Measurements from ENCODE around the gene BEND6. TPM values are rescaled to one million over a fixed set of nuclear protein-coding genes. Genes with fewer than 3 reads are reported as not detected.

Gene BEND6
- total RNA-seq, 1 donor from 2014 or later: 1.2 TPM

GRCh38 chr6:57069920-57070331 is 115.0 kb downstream of the BEND6 start:
- Mint-ChIP-seq H3K4me1 (ENCODE audit: low read depth, unreplicated experiment) (no peaks in the 10 kb centered on the region), H3K36me3 (ENCODE audit: unreplicated experiment) (no peaks in the 10 kb centered on the region), H3K27me3 (ENCODE audit: unreplicated experiment) (no peaks in the 10 kb centered on the region), H3K27ac (ENCODE audit: unreplicated experiment) (no peak overlapping the region), H3K9me3 (ENCODE audit: unreplicated experiment) (no peaks in the 10 kb centered on the region), H3K4me3 (ENCODE audit: unreplicated experiment) (no peak overlapping the region)
- no peak for DNase-seq
- TF ChIP-seq CTCF (IDR thresholded peaks at IDR 0.05; ENCODE audit: partially characterized antibody, unreplicated experiment): no peak

GRCh38 chr6:57072108-57072507 is 117.2 kb downstream of the BEND6 start:
- no peaks in the 10 kb centered on the region for H3K9me3 Mint-ChIP-seq (ENCODE audit: unreplicated experiment)
- H3K4me1 Mint-ChIP-seq (ENCODE audit: low read depth, unreplicated experiment): no peaks in the 10 kb centered on the region
- no peaks in the 10 kb centered on the region for H3K36me3 Mint-ChIP-seq (ENCODE audit: unreplicated experiment)
- H3K27me3 Mint-ChIP-seq (ENCODE audit: unreplicated experiment): no peaks in the 10 kb centered on the region
- no peak for TF ChIP-seq CTCF (IDR thresholded peaks at IDR 0.05; ENCODE audit: partially characterized antibody, unreplicated experiment)
- no peak overlapping the region for H3K27ac Mint-ChIP-seq (ENCODE audit: unreplicated experiment)
- no peak for DNase-seq
- H3K4me3 Mint-ChIP-seq (ENCODE audit: unreplicated experiment): no peak overlapping the region

- DNase-seq: no peak
- Mint-ChIP-seq H3K36me3 (ENCODE audit: unreplicated experiment) (no peaks in the 10 kb centered on the region), H3K4me1 (ENCODE audit: low read depth, unreplicated experiment) (no peaks in the 10 kb centered on the region), H3K27me3 (ENCODE audit: unreplicated experiment) (no peaks in the 10 kb centered on the region), H3K4me3 (ENCODE audit: unreplicated experiment) (no peak overlapping the region), H3K9me3 (ENCODE audit: unreplicated experiment) (no peaks in the 10 kb centered on the region), H3K27ac (ENCODE audit: unreplicated experiment) (no peak overlapping the region)
- no peak for TF ChIP-seq CTCF (IDR thresholded peaks at IDR 0.05; ENCODE audit: partially characterized antibody, unreplicated experiment)
Measured at GRCh38 chr6:57074383-57074782, 119.5 kb downstream of the BEND6 start.

- H3K27me3 Mint-ChIP-seq (ENCODE audit: unreplicated experiment): no peaks in the 10 kb centered on the region
- no peaks in the 10 kb centered on the region for H3K9me3 Mint-ChIP-seq (ENCODE audit: unreplicated experiment)
- no peaks in the 10 kb centered on the region for H3K4me1 Mint-ChIP-seq (ENCODE audit: low read depth, unreplicated experiment)
- no peak for TF ChIP-seq CTCF (IDR thresholded peaks at IDR 0.05; ENCODE audit: partially characterized antibody, unreplicated experiment)
- H3K36me3 Mint-ChIP-seq (ENCODE audit: unreplicated experiment): no peaks in the 10 kb centered on the region
- no peak overlapping the region for H3K4me3 Mint-ChIP-seq (ENCODE audit: unreplicated experiment)
- DNase-seq: no peak
- no peak overlapping the region for H3K27ac Mint-ChIP-seq (ENCODE audit: unreplicated experiment)
Measured at GRCh38 chr6:57075092-57075491, 120.2 kb downstream of the BEND6 start.

Other genes starting within 250 kb of the BEND6 start
- 31.3 TPM for gene KIAA1586, start 91.6 kb downstream of the BEND6 start, total RNA-seq (ENCODE audit: unreplicated experiment)
- gene ZNF451, start 135.1 kb downstream of the BEND6 start, total RNA-seq (ENCODE audit: unreplicated experiment): 79.6 TPM
- 1.2 TPM for gene BAG2, start 217.2 kb downstream of the BEND6 start, total RNA-seq (ENCODE audit: unreplicated experiment)